ENCODE data around the gene PDCD2.

DNA sequence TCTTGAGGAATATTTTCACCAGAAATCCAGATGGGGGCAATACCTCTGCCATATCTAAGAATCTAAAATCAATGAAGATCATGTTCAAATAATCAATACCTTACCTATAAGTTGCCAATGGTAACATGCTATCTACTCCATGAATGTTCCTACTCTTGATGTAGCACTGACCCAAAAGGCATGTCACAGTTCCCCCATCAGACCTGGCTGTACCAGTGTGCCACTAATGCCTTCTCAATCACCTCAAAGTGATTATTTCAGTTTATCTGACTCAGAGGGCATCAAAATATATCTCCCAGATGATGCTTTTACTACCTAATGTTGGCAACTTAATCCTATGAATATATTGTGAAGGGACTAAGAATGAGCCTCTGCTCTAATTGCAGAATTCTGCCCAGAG lies 5.5 kb downstream of the PDCD2 start:
- TF ChIP-seq, protein P1, sequence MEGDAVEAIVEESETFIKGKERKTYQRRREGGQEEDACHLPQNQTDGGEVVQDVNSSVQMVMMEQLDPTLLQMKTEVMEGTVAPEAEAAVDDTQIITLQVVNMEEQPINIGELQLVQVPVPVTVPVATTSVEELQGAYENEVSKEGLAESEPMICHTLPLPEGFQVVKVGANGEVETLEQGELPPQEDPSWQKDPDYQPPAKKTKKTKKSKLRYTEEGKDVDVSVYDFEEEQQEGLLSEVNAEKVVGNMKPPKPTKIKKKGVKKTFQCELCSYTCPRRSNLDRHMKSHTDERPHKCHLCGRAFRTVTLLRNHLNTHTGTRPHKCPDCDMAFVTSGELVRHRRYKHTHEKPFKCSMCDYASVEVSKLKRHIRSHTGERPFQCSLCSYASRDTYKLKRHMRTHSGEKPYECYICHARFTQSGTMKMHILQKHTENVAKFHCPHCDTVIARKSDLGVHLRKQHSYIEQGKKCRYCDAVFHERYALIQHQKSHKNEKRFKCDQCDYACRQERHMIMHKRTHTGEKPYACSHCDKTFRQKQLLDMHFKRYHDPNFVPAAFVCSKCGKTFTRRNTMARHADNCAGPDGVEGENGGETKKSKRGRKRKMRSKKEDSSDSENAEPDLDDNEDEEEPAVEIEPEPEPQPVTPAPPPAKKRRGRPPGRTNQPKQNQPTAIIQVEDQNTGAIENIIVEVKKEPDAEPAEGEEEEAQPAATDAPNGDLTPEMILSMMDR (IDR thresholded peaks at IDR 0.05), result no peak
- no peak for TF ChIP-seq EZH2 (IDR thresholded peaks at IDR 0.05; ENCODE audit: borderline replicate concordance, insufficient read depth, low read depth, low read length, poor library complexity, severe bottlenecking)
